GM18858 (cell line): ENCODE results near the gene TMEM94.
"Not testable (repeated sequence)": the region's sequence is repeated elsewhere in the genome, so short reads cannot be mapped to it uniquely, and the experiment has no call there.

ENCODE experiments used
- ATAC-seq: cut with Tn5 transposase; IDR thresholded peaks from one replicate; pipeline ENCODE4 v1.9.1; 2021; ENCODE audit not compliant: unreplicated experiment

TMEM94 gene

DNA sequence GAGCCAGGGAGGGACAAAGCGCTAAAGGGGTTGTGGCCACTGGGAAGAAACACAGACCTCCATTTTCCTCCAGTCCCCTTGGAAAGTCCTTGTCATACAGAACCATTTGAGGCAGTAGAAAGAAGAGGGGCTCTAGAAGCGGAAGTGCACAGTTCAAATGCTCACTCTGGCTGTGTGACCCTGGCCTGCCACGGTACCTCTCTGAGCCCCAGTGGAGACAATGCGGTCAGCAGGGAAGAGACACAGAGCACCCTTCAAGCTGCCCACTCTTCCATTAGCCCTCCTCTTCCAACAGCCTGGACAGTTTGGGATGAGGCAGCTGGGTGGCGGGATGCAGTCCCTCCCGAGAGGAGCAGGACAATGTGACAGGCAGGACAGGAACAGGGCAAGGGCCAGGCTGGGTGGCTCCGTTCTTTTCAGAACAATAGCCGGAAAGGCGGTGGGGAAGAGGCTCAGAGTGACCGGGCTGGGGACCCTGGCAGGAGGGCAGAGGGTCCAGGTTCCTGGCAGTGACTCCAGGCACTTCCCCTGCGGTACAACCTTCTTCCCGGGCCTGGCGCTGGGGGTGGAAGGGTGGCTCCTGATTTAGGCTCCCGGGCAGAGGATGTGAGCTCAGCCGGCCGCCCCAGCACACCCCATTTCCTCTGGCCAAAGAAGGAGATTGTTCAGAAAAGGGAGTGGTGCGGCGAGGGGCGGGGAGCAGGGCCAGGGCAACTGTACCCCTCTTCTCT is 53.3 kb downstream of the TMEM94 start:
- ATAC-seq: no peak

DNA sequence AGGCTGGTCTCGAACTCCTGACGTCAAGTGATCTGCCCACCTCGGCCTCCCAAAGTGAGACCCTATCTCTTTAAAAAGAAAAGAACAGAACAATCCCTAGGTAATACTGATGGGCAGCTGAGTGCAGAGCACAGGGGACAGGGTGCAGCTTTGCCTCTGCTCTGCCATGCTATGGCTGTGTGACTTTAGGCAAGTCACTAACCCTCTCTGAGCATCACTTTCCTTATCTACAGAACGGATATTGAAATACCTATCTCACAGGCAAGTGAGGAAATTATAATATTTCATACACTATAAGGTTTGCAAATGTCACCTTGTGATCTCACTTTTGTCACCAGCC is 54.8 kb downstream of the TMEM94 start:
- ATAC-seq: no peak

DNA sequence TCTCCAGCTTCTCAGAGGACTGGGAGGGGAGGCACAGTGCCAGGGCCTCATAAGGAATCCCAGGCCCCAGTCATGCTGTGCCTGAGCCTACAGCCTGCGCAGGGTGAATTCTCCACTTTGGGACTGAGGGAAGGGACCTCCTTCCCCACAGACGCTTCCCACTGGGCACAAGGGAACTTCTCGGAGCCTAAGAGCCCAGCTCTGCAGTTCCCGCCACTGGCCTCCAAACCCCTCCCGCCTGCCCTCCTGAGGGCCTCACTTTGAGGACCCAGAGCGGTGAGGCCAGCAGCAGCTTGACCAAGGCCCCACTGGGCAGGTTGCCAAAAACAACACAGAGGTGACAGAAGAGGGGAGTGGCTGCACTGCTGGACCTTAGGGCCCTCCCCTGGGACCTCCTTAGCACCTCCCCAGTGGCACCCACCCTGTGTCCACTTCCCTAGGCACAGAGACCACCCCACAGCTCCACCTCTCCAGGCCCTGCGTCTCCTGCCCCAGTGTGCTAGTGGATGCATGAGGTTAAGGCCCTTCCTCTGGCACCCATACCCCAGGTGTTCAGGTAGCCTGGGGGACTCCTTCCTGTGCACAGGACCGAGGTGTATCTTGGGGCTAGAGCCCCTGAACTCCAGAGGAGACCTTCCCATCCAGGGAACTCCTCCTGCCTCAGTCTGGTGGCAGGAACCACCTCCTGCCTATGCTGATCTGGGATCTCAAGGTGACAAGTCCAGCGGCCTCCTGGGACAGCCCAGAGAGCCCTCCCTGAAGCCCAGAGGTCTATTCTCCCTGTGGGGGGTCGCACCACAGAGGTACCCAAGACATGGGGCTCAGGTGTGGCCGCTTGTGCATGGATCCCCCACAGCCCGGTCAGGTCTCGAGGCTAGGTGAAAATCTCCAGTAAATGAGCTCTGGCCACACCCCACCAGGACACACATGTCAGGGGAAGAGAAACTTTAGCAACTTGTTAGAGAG is 55.5 kb downstream of the TMEM94 start:
- no peak for ATAC-seq

DNA sequence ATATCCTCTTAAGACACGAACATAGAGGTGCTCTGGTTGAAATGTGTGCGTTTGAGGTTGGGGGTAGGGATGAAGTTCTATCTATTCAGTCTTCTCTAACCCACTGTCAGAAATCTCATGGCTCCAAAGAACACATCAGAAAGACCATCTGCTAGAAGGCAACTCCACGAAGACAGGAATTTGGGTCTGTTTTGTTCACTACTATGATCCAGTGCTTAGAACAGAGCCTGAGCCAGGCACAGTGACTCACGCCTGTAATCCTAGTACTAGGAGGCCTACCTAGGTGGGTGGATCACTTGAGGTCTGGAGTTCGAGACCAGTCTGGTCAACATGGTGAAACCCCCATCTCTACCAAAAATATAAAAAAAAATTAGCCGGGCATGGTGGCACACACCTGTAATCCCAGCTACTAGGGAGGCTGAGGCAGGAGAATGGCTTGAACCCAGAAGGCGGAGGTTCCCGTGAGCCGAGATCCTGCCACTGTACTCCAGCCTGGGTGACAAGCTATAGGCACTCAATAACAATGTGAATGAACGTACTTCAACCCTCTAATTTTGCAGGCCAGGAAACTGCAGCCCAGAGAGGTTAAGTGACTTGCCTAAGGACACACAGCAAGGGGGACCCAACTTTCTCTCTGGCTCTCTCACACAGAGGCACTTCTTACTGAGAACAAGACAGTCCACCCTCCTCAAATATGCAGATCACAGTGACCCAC is 56.6 kb downstream of the TMEM94 start:
- ATAC-seq: no peak

DNA sequence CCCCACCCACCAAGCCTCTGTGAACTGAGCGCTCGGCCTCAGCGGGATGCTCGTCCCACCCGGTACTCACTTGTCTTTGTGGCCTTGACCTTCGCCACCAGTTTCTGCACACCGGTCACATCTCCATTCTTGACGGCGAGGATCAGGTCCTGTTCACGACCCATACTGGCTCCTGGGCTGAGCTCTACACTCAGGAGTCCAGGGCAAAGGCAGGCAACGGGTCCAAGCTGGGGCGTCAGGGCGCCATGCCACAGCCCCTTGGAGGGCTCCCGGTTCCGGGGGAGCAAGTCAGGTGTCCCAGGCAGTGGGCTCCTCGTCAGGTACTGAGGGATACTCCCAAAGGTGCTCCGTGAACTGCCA is 57.2 kb downstream of the TMEM94 start:
- ATAC-seq: no peak

DNA sequence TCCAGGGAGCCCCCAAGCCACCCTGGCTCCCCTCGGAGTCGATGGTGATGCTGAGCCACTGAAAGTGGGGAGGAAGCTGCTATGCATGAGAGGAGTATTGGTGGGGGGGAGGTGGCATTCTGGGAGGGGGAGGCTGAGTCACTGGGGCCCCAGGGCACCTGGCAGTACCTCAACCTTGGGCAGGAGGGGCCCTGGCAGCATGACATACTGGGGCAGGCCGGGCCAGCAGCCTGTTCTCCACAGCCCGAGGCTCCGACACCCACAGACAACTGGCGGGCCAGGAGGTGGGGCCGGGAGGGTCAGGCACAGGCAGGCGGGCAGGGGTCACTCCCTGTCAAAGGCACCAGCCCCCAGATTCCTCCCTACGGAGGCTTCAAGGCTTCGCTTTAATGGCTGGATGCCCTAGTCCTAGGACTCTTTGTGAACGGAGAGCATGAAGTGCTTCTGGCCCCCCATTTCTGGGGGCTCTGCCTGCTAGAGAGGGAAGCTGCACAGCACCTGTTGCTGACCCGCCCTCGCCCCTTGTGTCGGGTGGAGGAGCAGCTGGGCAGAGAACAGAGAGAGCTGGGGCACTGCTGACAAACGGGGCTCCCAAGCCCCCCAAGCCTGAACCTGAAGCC is 58.0 kb downstream of the TMEM94 start:
- ATAC-seq: no peak

DNA sequence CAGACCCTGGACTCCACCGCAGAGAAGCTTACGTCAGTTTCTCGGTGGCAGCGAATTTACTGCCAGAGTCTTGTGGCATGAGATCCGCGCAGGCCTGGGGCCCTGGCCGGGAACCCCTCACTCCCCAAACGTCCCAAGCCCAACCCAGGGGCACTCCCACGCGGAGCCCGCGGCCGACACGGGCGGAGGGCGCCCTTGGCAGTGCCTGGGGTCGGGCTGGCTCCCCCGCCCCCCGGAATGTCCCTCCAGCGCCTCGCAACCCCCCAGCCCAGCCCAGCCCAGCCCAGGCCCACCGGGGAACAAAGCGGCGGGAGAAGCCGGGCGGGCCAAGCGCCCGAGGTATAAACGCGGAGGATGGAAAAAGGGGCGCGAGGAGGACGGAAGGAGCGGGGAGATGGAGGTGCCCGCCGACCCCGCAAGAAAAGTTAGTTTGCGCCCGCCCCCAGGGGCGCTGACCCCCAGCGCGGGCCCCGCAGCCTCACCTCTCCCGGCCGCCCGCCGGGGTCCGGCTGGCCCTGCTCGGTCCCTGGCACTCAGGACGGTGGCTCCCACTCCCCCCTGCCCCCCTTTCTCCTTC is 58.6 kb downstream of the TMEM94 start:
- ATAC-seq: no peak

DNA sequence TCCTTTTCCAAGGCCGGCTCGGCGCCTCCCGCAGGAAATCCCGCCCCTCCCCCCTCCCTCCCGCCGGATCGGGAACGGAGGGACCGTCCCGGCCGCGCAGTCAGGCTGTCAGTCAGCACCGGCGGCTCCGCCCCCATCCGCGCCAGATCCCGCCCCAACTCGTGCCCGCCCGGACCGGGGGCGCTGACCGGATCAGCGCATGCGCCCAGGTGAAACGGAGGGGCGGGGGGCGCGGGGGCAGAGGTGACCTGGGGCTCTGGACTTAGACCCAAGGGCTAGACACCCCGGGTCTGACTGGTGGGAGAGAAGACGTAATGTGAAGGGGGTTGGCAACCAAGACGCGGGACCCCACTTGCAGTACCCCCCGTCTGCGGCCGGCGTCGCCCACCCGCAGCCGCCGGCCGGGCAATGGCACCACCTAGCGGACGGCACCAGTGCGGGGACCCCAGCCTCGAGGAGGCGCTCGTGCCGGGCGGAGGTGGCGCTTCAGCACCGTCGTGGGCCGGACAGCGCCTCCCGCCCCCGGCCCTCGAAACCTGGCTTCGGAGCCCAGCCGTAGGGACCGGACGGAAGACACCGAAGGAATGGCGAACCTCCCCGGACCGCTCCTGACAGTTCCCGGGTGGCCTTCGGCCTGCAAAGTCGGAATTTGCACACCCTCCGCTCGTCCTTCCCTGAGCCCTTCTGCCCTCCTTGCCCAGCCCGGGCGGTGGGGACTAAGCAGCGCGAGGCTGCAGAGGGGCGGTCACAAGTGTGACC is 59.2 kb downstream of the TMEM94 start, which contains the start of gene CASKIN2:
CASKIN2 (minus strand) TSS at position 42 of the 759 bp plus-strand sequence. CDS start 1,733 bp downstream, outside the sequence.
- ATAC-seq: peak; percentile 5

DNA sequence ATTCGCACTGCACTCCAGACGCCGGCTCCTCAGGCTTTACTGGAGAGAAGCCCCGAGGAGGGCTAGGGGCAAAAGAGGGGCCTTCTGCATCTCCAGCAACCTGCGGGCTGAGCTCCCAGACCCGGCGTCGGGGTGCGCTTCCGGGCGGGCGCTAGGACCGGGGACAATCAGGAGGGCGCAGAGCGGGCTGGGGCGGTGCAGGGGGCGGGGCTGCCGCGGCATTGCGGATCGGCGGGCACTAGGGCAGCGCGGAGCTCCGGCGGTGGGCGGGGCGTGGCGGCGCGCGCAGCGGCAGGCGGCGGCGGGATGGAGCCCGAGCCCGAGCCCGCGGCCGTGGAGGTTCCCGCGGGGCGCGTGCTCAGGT is 59.8 kb downstream of the TMEM94 start, which contains the start of gene TSEN54:
TSEN54 (plus strand) TSS at position 274 of the 364 bp plus-strand sequence; CDS start at position 307, 33 bp downstream.
- ATAC-seq: peak; percentile 50

DNA sequence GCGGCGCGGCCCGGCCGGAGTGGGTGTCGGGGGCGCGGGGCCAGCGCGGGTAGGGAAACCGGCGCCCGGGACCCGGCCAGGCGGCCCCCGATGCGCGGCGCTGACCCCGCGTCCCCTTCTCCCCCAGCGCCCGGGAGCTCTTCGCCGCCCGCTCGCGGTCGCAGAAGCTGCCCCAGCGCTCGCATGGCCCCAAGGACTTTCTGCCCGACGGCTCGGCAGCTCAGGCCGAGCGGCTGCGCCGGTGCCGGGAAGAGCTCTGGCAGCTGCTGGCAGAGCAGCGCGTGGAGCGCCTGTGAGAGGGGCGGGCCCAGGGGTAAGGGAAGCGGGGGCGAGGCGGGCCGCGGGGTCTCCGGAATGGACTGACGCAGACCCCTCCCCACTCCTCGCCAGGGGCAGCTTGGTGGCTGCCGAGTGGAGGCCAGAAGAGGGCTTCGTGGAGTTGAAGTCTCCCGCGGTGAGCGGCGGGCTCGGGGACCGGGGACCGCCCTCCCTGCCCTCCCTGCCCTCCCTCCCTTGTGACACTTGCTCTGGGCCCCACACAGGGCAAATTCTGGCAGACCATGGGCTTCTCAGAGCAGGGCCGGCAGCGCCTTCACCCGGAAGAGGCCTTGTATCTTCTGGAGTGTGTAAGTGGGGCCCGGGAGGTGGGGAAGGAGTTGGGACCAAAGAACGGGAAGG is 60.3 kb downstream of the TMEM94 start:
- ATAC-seq: peak; percentile 15

DNA sequence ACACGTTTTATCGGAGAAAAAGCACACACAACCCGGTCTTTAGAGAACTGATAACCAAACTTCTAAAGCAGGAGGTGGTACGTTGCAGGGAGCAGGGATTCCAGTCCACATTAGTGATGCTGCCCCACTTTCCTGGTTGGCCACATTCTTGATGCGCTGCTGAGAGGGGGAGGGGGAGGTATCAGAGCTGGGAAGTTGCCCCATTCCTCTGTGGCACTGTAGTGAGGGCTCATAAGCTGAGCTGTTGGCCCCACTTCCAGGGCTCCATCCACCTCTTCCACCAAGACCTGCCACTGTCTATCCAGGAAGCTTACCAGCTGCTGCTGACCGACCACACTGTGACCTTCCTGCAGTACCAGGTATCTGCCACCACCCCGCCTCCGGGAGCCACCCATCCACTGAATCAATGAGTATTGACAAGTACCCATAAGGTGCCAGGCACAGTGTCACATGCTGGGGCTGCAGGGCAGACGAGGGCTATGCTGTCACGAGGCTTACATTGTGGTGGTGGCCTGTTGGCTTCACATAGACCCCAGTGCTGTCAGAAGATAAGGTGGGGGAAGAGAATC is 60.9 kb downstream of the TMEM94 start:
- ATAC-seq: no peak

DNA sequence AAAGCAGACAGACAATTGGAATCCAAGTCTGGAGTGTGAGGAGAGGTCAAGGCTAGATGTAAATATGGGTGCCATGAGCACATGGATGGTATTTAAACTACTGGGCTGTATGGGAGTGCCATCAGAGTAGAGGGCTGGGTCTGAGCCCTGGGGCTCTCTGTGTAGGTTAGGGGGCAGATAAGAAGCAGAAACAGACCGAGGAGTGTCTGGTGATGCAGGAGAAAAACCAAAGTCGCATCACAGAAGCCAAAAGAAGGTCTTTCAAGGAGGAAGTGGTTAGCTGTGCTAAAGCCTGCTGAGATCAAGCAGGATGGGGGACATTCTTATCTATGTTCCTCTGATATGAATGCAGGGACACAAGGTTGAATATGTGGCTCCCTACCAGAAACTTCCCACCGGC is 61.8 kb downstream of the TMEM94 start:
- no peak for ATAC-seq

DNA sequence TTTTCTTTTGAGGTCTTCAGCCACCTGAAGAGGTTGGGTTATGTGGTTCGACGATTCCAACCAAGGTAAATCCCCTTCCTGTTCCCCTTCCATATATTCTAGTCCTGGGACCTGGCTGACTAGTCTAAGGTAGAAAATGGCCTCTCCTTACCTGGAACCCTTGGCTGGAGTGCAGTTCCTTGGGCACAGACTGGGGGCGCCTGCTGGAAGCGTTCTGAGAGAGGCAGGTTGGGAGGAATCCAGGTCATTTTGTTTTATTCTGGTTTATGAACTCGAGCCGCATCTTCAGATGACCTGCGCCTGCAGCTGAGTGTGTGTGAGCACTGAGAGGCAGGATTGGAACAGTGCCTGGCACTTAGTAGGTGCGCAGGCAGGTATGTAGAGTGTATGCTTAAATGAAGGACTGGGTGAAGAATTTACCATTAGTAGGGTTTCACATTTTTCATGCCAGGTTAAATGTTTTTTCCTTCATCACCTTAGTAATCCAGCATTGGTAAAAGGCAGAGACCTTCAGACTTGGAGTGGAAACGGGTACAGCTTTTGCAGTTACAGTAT is 62.6 kb downstream of the TMEM94 start:
- ATAC-seq: no peak

DNA sequence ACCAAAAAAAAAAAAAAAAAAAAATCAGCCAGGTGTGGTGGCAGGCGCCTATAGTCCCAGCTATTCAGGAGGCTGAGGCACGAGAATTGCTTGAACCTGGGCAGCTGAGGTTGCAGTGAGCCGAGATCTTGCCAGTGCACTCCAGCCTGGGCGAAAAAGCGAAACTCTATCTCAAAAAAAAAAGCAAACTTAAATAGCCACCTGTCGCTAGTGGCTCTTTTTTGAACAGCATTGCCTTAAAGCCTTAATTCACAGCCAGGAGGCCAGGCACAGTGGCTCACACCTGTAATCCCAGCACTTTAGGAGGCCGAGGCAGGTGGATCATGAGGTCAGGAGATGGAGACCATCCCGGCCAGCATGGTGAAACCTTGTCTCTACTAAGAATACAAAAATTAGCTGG is 64.0 kb downstream of the TMEM94 start:
- not testable (repeated sequence) for ATAC-seq

DNA sequence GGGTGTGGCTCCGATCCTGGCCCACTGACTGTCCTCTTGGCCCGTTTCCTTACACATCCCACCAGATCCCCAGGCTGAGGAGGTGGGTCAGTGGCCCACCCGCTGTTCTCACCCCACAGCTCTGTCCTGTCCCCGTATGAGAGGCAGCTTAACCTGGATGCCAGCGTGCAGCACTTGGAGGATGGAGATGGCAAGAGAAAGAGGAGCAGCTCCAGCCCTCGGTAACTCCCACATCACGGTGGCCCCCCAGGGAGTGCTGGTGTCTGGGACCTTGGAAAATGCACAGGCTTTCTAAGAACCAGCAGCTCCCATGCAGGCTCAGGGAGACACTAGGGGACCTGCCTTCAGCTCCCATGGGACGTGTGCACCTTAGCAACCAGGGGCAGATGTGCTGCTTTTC is 64.9 kb downstream of the TMEM94 start:
- no peak for ATAC-seq

DNA sequence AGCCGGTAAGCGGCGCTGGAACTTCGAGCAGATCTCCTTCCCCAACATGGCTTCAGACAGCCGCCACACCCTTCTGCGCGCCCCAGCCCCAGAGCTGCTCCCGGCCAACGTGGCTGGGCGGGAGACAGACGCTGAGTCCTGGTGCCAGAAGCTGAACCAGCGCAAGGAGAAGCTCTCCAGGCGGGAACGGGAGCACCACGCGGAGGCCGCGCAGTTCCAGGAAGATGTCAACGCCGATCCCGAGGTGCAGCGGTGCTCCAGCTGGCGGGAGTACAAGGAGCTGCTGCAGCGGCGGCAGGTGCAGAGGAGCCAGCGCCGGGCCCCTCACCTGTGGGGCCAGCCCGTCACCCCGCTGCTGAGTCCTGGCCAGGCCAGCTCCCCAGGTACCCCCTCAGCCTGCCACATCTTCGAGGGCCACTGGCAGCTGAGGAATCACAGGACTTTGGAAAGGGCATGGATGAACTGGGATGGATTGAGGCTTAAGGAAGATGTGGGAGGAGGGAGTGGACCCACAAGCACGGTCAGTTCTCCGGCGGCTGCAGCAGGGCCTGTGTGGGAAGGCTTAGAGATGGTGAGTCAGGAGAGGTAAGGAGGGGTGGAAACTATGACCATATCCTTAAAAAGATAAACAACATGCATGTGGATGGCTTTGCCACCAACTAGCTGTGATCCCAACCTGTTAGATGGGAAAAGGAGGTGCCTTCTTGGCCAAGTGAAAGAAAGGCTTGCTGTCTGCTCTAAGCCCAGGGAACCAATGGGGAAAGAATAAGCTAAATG is 65.7 kb downstream of the TMEM94 start:
- ATAC-seq: no peak

DNA sequence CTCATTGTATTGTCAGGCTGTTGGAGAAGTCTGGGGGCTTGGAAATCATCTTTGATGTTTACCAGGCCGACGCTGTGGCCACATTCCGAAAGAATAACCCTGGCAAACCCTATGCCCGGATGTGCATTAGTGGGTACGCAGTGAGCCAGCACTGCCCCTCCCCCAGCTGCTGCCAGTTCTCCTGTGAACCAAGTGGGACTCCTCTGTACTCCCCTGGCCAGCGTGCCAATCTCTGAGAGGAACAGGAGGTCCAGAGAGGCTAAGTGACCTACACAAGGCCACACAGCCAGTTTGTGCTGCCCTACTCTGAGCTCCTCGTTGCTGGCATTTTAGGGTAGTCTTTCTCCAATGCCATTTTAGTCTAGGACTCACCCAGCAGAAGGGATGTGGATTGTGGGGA is 67.2 kb downstream of the TMEM94 start:
- ATAC-seq: no peak
